Measurements from ENCODE around the gene SIGMAR1. TPM values are rescaled to one million over a fixed set of nuclear protein-coding genes. Genes with fewer than 3 reads are reported as not detected.
A peak's percentile ranks its signal among the peaks of the same experiment; 100 is the strongest.

SIGMAR1 gene
- total RNA-seq, 4 donors from 2014 or later: 34.1 to 55.2 (median 51.3) TPM

- Histone ChIP-seq H3K27ac (peak overlapping the region; percentile 4 to 56), H3K9me3 (no peaks in the 10 kb centered on the region), H3K4me3 (peak overlapping the region in 1 of 2 donors; percentile 49), H3K4me1 (peaks cover 0 to 28% of the 10 kb centered on the region in 2 donors), H3K27me3 (peaks cover 7 to 8% of the 10 kb centered on the region in 2 donors), H3K36me3 (no peaks in the 10 kb centered on the region)
- TF ChIP-seq POLR2A (IDR thresholded peaks at IDR 0.05): no peak
- no peak for TF ChIP-seq CTCF (IDR thresholded peaks at IDR 0.05)
- DNase-seq: peak; percentile 29 to 45
- intact Hi-C loops (cut with DNase I; ENCODE audit: low total_unique reads): loop anchor here (2.0 to 10.0 kb wide), 2 partner anchors 186 to 258 kb away; no protein-coding TSS in a partner anchor
Measured at GRCh38 chr9:34590381-34591247, 47.0 kb downstream of the SIGMAR1 start.

GRCh38 chr9:34589636-34590380, 47.8 kb downstream of the SIGMAR1 start, which contains the start of gene CNTFR:
Gene CNTFR (minus strand): TSS chr9:34589724. CDS start chr9:34568981, 20,743 bp downstream.
- Histone ChIP-seq H3K4me3 (peak within 1 kb of the TSS; percentile 22 to 49), H3K27ac (peak within 1 kb of the TSS in 1 of 2 donors; percentile 56), H3K36me3 (no peaks in the 10 kb centered on the region), H3K4me1 (peaks cover 0 to 28% of the 10 kb centered on the region in 2 donors), H3K9me3 (no peaks in the 10 kb centered on the region), H3K27me3 (peaks cover 7 to 8% of the 10 kb centered on the region in 2 donors)
- DNase-seq: peak; percentile 55 to 68
- no peak for TF ChIP-seq CTCF (IDR thresholded peaks at IDR 0.05)
- TF ChIP-seq POLR2A (IDR thresholded peaks at IDR 0.05): peak in 1 of 2 donors; percentile 51
- intact Hi-C loops (cut with DNase I; ENCODE audit: low total_unique reads): loop anchor here (2.0 to 10.0 kb wide), 2 partner anchors 185 to 257 kb away; no protein-coding TSS in a partner anchor

- Histone ChIP-seq H3K36me3 (no peaks in the 10 kb centered on the region), H3K9me3 (no peaks in the 10 kb centered on the region), H3K4me1 (peaks cover 0 to 28% of the 10 kb centered on the region in 2 donors), H3K27ac (no peak overlapping the region), H3K4me3 (peak overlapping the region; percentile 22 to 49), H3K27me3 (peaks cover 7 to 8% of the 10 kb centered on the region in 2 donors)
- intact Hi-C loops (cut with DNase I; ENCODE audit: low total_unique reads): no loop called here
- DNase-seq: no peak
- TF ChIP-seq CTCF (IDR thresholded peaks at IDR 0.05) (no peak), POLR2A (IDR thresholded peaks at IDR 0.05) (no peak)
Measured at GRCh38 chr9:34588671-34589635, 48.6 kb downstream of the SIGMAR1 start.

GRCh38 chr9:34587271-34587670, 50.3 kb downstream of the SIGMAR1 start:
- DNase-seq: no peak
- H3K27ac ChIP-seq: no peak overlapping the region
- TF ChIP-seq CTCF (IDR thresholded peaks at IDR 0.05): no peak
- TF ChIP-seq POLR2A (IDR thresholded peaks at IDR 0.05): no peak
- intact Hi-C loops (cut with DNase I; ENCODE audit: low total_unique reads): no loop called here
- no peaks in the 10 kb centered on the region for H3K36me3 ChIP-seq
- no peaks in the 10 kb centered on the region for H3K9me3 ChIP-seq
- H3K27me3 ChIP-seq: peaks cover 7 to 8% of the 10 kb centered on the region in 2 donors
- H3K4me3 ChIP-seq: no peak overlapping the region
- peaks cover 0 to 28% of the 10 kb centered on the region in 2 donors for H3K4me1 ChIP-seq

Data from uterus (tissue), 4 donors.